ENCODE results near the gene TMPRSS5. TPM values are rescaled to one million over a fixed set of nuclear protein-coding genes. Genes with fewer than 3 reads are reported as not detected.

TMPRSS5 gene
- total and polyA plus RNA-seq, 2 of the 13 experiments (the other 11 are each of a cell fraction or from before 2014, with no cell fraction given), result 0.40 to 0.96 TPM

GRCh38 chr11:113732092-113732491 is 26.0 kb upstream of the TMPRSS5 start (continued):
- TF ChIP-seq, protein P1, sequence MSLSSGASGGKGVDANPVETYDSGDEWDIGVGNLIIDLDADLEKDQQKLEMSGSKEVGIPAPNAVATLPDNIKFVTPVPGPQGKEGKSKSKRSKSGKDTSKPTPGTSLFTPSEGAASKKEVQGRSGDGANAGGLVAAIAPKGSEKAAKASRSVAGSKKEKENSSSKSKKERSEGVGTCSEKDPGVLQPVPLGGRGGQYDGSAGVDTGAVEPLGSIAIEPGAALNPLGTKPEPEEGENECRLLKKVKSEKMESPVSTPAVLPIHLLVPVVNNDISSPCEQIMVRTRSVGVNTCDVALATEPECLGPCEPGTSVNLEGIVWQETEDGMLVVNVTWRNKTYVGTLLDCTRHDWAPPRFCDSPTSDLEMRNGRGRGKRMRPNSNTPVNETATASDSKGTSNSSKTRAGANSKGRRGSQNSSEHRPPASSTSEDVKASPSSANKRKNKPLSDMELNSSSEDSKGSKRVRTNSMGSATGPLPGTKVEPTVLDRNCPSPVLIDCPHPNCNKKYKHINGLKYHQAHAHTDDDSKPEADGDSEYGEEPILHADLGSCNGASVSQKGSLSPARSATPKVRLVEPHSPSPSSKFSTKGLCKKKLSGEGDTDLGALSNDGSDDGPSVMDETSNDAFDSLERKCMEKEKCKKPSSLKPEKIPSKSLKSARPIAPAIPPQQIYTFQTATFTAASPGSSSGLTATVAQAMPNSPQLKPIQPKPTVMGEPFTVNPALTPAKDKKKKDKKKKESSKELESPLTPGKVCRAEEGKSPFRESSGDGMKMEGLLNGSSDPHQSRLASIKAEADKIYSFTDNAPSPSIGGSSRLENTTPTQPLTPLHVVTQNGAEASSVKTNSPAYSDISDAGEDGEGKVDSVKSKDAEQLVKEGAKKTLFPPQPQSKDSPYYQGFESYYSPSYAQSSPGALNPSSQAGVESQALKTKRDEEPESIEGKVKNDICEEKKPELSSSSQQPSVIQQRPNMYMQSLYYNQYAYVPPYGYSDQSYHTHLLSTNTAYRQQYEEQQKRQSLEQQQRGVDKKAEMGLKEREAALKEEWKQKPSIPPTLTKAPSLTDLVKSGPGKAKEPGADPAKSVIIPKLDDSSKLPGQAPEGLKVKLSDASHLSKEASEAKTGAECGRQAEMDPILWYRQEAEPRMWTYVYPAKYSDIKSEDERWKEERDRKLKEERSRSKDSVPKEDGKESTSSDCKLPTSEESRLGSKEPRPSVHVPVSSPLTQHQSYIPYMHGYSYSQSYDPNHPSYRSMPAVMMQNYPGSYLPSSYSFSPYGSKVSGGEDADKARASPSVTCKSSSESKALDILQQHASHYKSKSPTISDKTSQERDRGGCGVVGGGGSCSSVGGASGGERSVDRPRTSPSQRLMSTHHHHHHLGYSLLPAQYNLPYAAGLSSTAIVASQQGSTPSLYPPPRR (CRISPR knock-in tag; IDR thresholded peaks at IDR 0.05; ENCODE audit: borderline replicate concordance), result no peak
- TF ChIP-seq ZBTB39 (CRISPR knock-in tag; IDR thresholded peaks at IDR 0.05) (no peak), ZNF230 (CRISPR knock-in tag; IDR thresholded peaks at IDR 0.05) (no peak)
